ENCODE data around the gene MROH2B. TPM values are rescaled to one million over a fixed set of nuclear protein-coding genes. Genes with fewer than 3 reads are reported as not detected.

The MROH2B gene
- total RNA-seq, 2 donors from 2014 or later = not detected

GRCh38 chr5:41094871-41095270, 23.7 kb upstream of the MROH2B start:
- Histone ChIP-seq H3K36me3 (ENCODE audit: control insufficient read depth, insufficient read depth, low read length) (no peaks in the 10 kb centered on the region), H3K9ac (ENCODE audit: extremely low read depth, low read length, poor library complexity, severe bottlenecking) (no peak overlapping the region), H3K4me3 (ENCODE audit: low read length) (no peak overlapping the region), H3K4me1 (ENCODE audit: control insufficient read depth, insufficient read depth, low read length) (no peaks in the 10 kb centered on the region), H3K27me3 (ENCODE audit: control insufficient read depth, insufficient read depth, low read length, poor library complexity, severe bottlenecking) (no peaks in the 10 kb centered on the region), H3K9me3 (ENCODE audit: control insufficient read depth, low read length) (no peaks in the 10 kb centered on the region), H3K27ac (ENCODE audit: low read depth, low read length) (no peak overlapping the region)
- H3K4me1 Mint-ChIP-seq = peaks cover 4% of the 10 kb centered on the region
- 79% methylated on average over 2 of the region's 2 CpGs; no CpG with 5 or more reads in 1 of the 2 experiments for WGBS, 2 experiments (ENCODE audit: insufficient coverage in 1 of 2, insufficient read length in 1 of 2)
- H3K9me3 Mint-ChIP-seq = no peaks in the 10 kb centered on the region
- no peak for DNase-seq
- no peak overlapping the region for H3K4me3 Mint-ChIP-seq
- H3K36me3 Mint-ChIP-seq (ENCODE audit: low read depth) = no peaks in the 10 kb centered on the region
- H3K27me3 Mint-ChIP-seq (ENCODE audit: insufficient read depth) = no peaks in the 10 kb centered on the region
- no peak overlapping the region for H3K27ac Mint-ChIP-seq
- TF ChIP-seq, protein P1, sequence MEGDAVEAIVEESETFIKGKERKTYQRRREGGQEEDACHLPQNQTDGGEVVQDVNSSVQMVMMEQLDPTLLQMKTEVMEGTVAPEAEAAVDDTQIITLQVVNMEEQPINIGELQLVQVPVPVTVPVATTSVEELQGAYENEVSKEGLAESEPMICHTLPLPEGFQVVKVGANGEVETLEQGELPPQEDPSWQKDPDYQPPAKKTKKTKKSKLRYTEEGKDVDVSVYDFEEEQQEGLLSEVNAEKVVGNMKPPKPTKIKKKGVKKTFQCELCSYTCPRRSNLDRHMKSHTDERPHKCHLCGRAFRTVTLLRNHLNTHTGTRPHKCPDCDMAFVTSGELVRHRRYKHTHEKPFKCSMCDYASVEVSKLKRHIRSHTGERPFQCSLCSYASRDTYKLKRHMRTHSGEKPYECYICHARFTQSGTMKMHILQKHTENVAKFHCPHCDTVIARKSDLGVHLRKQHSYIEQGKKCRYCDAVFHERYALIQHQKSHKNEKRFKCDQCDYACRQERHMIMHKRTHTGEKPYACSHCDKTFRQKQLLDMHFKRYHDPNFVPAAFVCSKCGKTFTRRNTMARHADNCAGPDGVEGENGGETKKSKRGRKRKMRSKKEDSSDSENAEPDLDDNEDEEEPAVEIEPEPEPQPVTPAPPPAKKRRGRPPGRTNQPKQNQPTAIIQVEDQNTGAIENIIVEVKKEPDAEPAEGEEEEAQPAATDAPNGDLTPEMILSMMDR (conservative IDR thresholded peaks at IDR 0.05) = no peak

DNA sequence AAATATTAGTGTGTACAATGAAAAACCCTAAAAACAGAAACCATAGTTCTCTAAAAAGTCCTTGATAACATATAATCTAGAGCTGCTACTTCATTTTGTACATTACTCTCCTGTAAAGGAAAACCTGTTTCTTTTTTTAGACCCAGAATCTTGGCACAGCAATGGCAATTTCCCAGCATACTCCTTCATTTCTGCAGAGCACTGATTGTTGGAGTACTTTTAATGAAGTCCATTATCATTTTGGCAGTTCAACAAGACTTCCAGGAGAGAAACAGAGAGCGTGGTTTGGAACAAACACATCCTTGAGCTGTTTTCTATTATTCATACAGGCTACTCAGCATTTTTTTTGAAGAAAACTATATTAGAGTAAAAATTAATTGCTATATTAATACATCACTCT, 22.7 kb upstream of the MROH2B start:
- Mint-ChIP-seq H3K27ac (no peak overlapping the region), H3K27me3 (ENCODE audit: insufficient read depth) (no peaks in the 10 kb centered on the region), H3K9me3 (no peaks in the 10 kb centered on the region), H3K4me1 (peaks cover 4% of the 10 kb centered on the region), H3K36me3 (ENCODE audit: low read depth) (no peaks in the 10 kb centered on the region), H3K4me3 (no peak overlapping the region)
- Histone ChIP-seq H3K27ac (ENCODE audit: low read depth, low read length) (no peak overlapping the region), H3K9me3 (ENCODE audit: control insufficient read depth, low read length) (no peaks in the 10 kb centered on the region), H3K4me1 (ENCODE audit: control insufficient read depth, insufficient read depth, low read length) (no peaks in the 10 kb centered on the region), H3K27me3 (ENCODE audit: control insufficient read depth, insufficient read depth, low read length, poor library complexity, severe bottlenecking) (no peaks in the 10 kb centered on the region), H3K36me3 (ENCODE audit: control insufficient read depth, insufficient read depth, low read length) (no peaks in the 10 kb centered on the region), H3K4me3 (ENCODE audit: low read length) (no peak overlapping the region), H3K9ac (ENCODE audit: extremely low read depth, low read length, poor library complexity, severe bottlenecking) (no peak overlapping the region)
- TF ChIP-seq, protein P1 (conservative IDR thresholded peaks at IDR 0.05) = no peak
- 94% methylated on average over 1 of the region's 1 CpG; no CpG with 5 or more reads in 1 of the 2 experiments for WGBS, 2 experiments (ENCODE audit: insufficient coverage in 1 of 2, insufficient read length in 1 of 2)
- DNase-seq = no peak

DNA sequence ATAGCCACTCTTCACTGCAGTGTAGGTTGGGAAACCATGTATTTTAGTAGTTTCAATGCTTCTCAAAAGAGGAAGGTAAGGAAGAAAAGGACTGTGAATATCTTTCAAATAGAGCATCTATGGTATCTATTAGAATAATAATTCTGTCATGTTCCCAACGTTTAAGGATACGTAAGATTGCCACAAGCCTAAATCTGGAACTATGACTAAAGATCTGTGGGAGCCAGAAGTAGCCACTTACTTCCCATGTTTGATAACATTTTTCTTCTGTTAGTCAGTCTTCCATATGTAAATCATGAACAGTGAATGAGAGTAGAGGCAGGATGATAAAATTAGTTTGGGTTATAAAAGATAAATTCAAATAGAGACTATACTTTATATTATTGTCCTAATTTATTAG, 16.3 kb upstream of the MROH2B start:
- no peaks in the 10 kb centered on the region for H3K36me3 Mint-ChIP-seq (ENCODE audit: low read depth)
- DNase-seq = no peak
- TF ChIP-seq, protein P1 (conservative IDR thresholded peaks at IDR 0.05) = no peak
- Histone ChIP-seq H3K27me3 (ENCODE audit: control insufficient read depth, insufficient read depth, low read length, poor library complexity, severe bottlenecking) (no peaks in the 10 kb centered on the region), H3K9ac (ENCODE audit: extremely low read depth, low read length, poor library complexity, severe bottlenecking) (no peak overlapping the region), H3K4me3 (ENCODE audit: low read length) (no peak overlapping the region), H3K36me3 (ENCODE audit: control insufficient read depth, insufficient read depth, low read length) (no peaks in the 10 kb centered on the region), H3K27ac (ENCODE audit: low read depth, low read length) (no peak overlapping the region), H3K4me1 (ENCODE audit: control insufficient read depth, insufficient read depth, low read length) (no peaks in the 10 kb centered on the region), H3K9me3 (ENCODE audit: control insufficient read depth, low read length) (peaks cover under 1% of the 10 kb centered on the region)
- 92 to 94% methylated on average over 2 of the region's 2 CpGs for WGBS, 2 experiments (ENCODE audit: insufficient coverage in 1 of 2, insufficient read length in 1 of 2)
- H3K27me3 Mint-ChIP-seq (ENCODE audit: insufficient read depth) = no peaks in the 10 kb centered on the region
- H3K4me1 Mint-ChIP-seq = peaks cover 1% of the 10 kb centered on the region
- no peak overlapping the region for H3K27ac Mint-ChIP-seq
- no peaks in the 10 kb centered on the region for H3K9me3 Mint-ChIP-seq
- H3K4me3 Mint-ChIP-seq = no peak overlapping the region
